Upper lobe of left lung (tissue), 6 donors: Measurements from ENCODE around the gene JARID2. TPM values are rescaled to one million over a fixed set of nuclear protein-coding genes. Genes with fewer than 3 reads are reported as not detected.

Experiments
- ATAC-seq, 2 donors: fragments of 200-7000 bp; cut with Tn5 transposase; one replicate each; pipeline ENCODE4 v1.9.1; 2022; ENCODE audit warnings: mild to moderate bottlenecking in 2 of 2, moderate library complexity in 2 of 2; ENCODE audit not compliant: low FRiP score in 2 of 2
- DNase-seq, 2 donors: peaks; one replicate each; pipeline ENCODE4 v3.0.0-alpha.2; 2019 to 2020
- H3K27ac ChIP-seq, 4 donors: fragments of 200-600 bp; sonication (generic); one replicate each; pipeline ENCODE4 v1.5.1; 2016 to 2019
- H3K27me3 ChIP-seq, 4 donors: fragments of 200-600 bp; sonication (generic); one replicate each; pipeline ENCODE4 v1.5.1; 2017 to 2019
- H3K36me3 ChIP-seq, 4 donors: fragments of 200-600 bp; sonication (generic); one replicate each; pipeline ENCODE4 v1.5.1; 2016 to 2019
- H3K4me1 ChIP-seq, 4 donors: fragments of 200-600 bp; sonication (generic); one replicate each; pipeline ENCODE4 v1.5.1; 2018 to 2019
- H3K4me3 ChIP-seq, 4 donors: fragments of 200-600 bp; sonication (generic); one replicate each; pipeline ENCODE4 v1.5.1; 2017 to 2019; ENCODE audit warnings: mild to moderate bottlenecking in 2 of 4, moderate library complexity in 1 of 4
- H3K9me3 ChIP-seq, 4 donors: fragments of 200-600 bp; sonication (generic); one replicate each; pipeline ENCODE4 v1.5.1; 2018 to 2019
- CTCF ChIP-seq, 6 experiments: fragments of 450-650 bp in 4 of 6; fragments of 200-600 bp in 2 of 6; sonication (generic) in 2 of 6; IDR thresholded peaks; one replicate each; pipeline ENCODE4 v1.5.1; 2016 to 2019; ENCODE audit warnings: antibody characterized with exemption in 6 of 6
- EP300 ChIP-seq, 4 donors: sonication (generic); formaldehyde crosslinking; IDR thresholded peaks; one replicate each; pipeline ENCODE4 v1.5.1; 2017; ENCODE audit warnings: antibody characterized with exemption in 4 of 4, control low read depth in 2 of 4
- POLR2A ChIP-seq, 4 donors: fragments of 450-650 bp; IDR thresholded peaks; one replicate each; pipeline ENCODE4 v1.5.1; 2016 to 2017; ENCODE audit warnings: antibody characterized with exemption in 4 of 4, mild to moderate bottlenecking in 2 of 4
- POLR2AphosphoS5 ChIP-seq, 2 donors: sonication (generic); formaldehyde crosslinking; IDR thresholded peaks; one replicate each; pipeline ENCODE4 v1.5.1; 2017; ENCODE audit warnings: antibody characterized with exemption in 2 of 2
- WGBS, 2 donors: methylation state at CpG; one replicate each; pipeline ENCODE4 v1.1.5; 2017 to 2018; 5-methylcytosine and 5-hydroxymethylcytosine counted together
- total RNA-seq, 6 donors: library from RNA; depleted of rRNA in 4 of 6; stranded (reverse); fragments of >200 nt in 4 of 6; gene quantifications; one replicate each; pipeline versions ENCODE4 v1.1.0 to v1.2.1, GENCODE V29; 2016 to 2021
- donor health status: DM: no; HTN: no; CAD: no; lungs with moderate emphysema.
- donor health status: DM: no; HTN: yes; CAD: no; lungs with severe emphysema.

JARID2 gene
- total RNA-seq, 6 donors from 2014 or later = 9.6 to 37.7 (median 16.4) TPM

GRCh38 chr6:15255481-15255880 is 9.6 kb downstream of the JARID2 start:
- H3K36me3 ChIP-seq = no peaks in the 10 kb centered on the region
- 58 to 90% methylated on average over 1 of the region's 1 CpG for WGBS, 2 donors
- H3K4me1 ChIP-seq = peaks cover 31 to 48% (median 43%) of the 10 kb centered on the region in 4 donors
- no peak overlapping the region for H3K27ac ChIP-seq
- no peak for TF ChIP-seq EP300 (IDR thresholded peaks at IDR 0.05)
- no peak for TF ChIP-seq POLR2AphosphoS5 (IDR thresholded peaks at IDR 0.05)
- no peak for TF ChIP-seq POLR2A (IDR thresholded peaks at IDR 0.05)
- no peak for TF ChIP-seq CTCF (IDR thresholded peaks at IDR 0.05)
- H3K9me3 ChIP-seq = no peaks in the 10 kb centered on the region
- no peak for DNase-seq
- ATAC-seq = no peak
- H3K4me3 ChIP-seq = no peak overlapping the region
- H3K27me3 ChIP-seq = no peaks in the 10 kb centered on the region

GRCh38 chr6:15255909-15256395 is 10.1 kb downstream of the JARID2 start:
- Histone ChIP-seq H3K9me3 (no peaks in the 10 kb centered on the region), H3K4me1 (peaks cover 34 to 50% (median 45%) of the 10 kb centered on the region in 4 donors), H3K4me3 (no peak overlapping the region), H3K27me3 (no peaks in the 10 kb centered on the region), H3K27ac (no peak overlapping the region), H3K36me3 (no peaks in the 10 kb centered on the region)
- 66 to 72% methylated on average over 4 of the region's 4 CpGs for WGBS, 2 donors
- ATAC-seq (no peak), DNase-seq (no peak)
- TF ChIP-seq POLR2AphosphoS5 (IDR thresholded peaks at IDR 0.05) (no peak), CTCF (IDR thresholded peaks at IDR 0.05) (no peak), EP300 (IDR thresholded peaks at IDR 0.05) (no peak), POLR2A (IDR thresholded peaks at IDR 0.05) (no peak)

- 52 to 65% methylated on average over 8 to 9 of the region's 9 CpGs for WGBS, 2 donors
Measured at GRCh38 chr6:15256538-15257271, 10.8 kb downstream of the JARID2 start.

GRCh38 chr6:15257357-15258132 is 11.7 kb downstream of the JARID2 start:
- DNase-seq (no peak), ATAC-seq (no peak)
- no peak for TF ChIP-seq POLR2A (IDR thresholded peaks at IDR 0.05)
- no peak for TF ChIP-seq CTCF (IDR thresholded peaks at IDR 0.05)
- no peak for TF ChIP-seq POLR2AphosphoS5 (IDR thresholded peaks at IDR 0.05)
- TF ChIP-seq EP300 (IDR thresholded peaks at IDR 0.05) = no peak
- H3K9me3 ChIP-seq = no peaks in the 10 kb centered on the region
- WGBS, 2 donors = 81 to 89% methylated on average over 8 of the region's 8 CpGs
- H3K4me3 ChIP-seq = no peak overlapping the region
- H3K36me3 ChIP-seq = no peaks in the 10 kb centered on the region
- no peaks in the 10 kb centered on the region for H3K27me3 ChIP-seq
- H3K27ac ChIP-seq = no peak overlapping the region
- peaks cover 34 to 40% (median 39%) of the 10 kb centered on the region in 4 donors for H3K4me1 ChIP-seq

More at GRCh38 chr6:15256538-15257271, 10.8 kb downstream of the JARID2 start:
- Histone ChIP-seq H3K27me3 (no peaks in the 10 kb centered on the region), H3K36me3 (no peaks in the 10 kb centered on the region), H3K9me3 (no peaks in the 10 kb centered on the region), H3K4me1 (peaks cover 34 to 43% (median 40%) of the 10 kb centered on the region in 4 donors), H3K4me3 (no peak overlapping the region), H3K27ac (no peak overlapping the region)
- TF ChIP-seq POLR2AphosphoS5 (IDR thresholded peaks at IDR 0.05) (no peak), CTCF (IDR thresholded peaks at IDR 0.05) (no peak), EP300 (IDR thresholded peaks at IDR 0.05) (no peak)
- ATAC-seq (no peak), DNase-seq (no peak)
